Left ventricle myocardium inferior (tissue), 1 donor: ENCODE measurements around the gene TBC1D2. TPM values are rescaled to one million over a fixed set of nuclear protein-coding genes. Genes with fewer than 3 reads are reported as not detected.

Experiments
- DNase-seq: peaks from one replicate; pipeline ENCODE4 v3.0.0-alpha.2; 2020
- H3K27ac ChIP-seq: fragments of 200-600 bp; replicated peaks from 2 replicates; pipeline ENCODE4 v1.8.0; 2021
- H3K27me3 ChIP-seq: fragments of 200-600 bp; 2 replicates; pipeline ENCODE4 v1.8.0; 2021; ENCODE audit warnings: low read depth
- H3K36me3 ChIP-seq: fragments of 200-600 bp; 2 replicates; pipeline ENCODE4 v1.8.0; 2021
- H3K4me1 ChIP-seq: fragments of 200-600 bp; 2 replicates; pipeline ENCODE4 v1.8.0; 2021
- H3K4me3 ChIP-seq: fragments of 200-600 bp; 2 replicates; pipeline ENCODE4 v1.8.0; 2021; ENCODE audit warnings: mild to moderate bottlenecking, moderate library complexity
- H3K9me3 ChIP-seq: fragments of 200-600 bp; replicated peaks from 2 replicates; pipeline ENCODE4 v1.8.0; 2021
- intact Hi-C: fragments of 100-400 bp; cut with micrococcal nuclease; formaldehyde crosslinking; loops from one replicate; pipeline ENCODE4 v1.11.0; 2022
- total RNA-seq: library from RNA; stranded (reverse); fragmentation: NEBNext Ultra II Directional; extraction: Animal tissue kit (Norgen Biotek cat#: 25700); gene quantifications from one replicate; pipeline ENCODE4 v1.2.1, GENCODE V29; 2021
- TF ChIP-seq, protein P1 (sequence below): fragments of 200-600 bp; IDR thresholded peaks from 2 replicates; pipeline ENCODE4 v1.8.0; 2021; ENCODE audit warnings: antibody characterized with exemption, mild to moderate bottlenecking, borderline replicate concordance
- donor health status: DM: no; HTN: yes; CAD: no; lungs with severe emphysema.

TBC1D2 gene
- total RNA-seq, 1 donor from 2014 or later: 1.7 TPM

DNA sequence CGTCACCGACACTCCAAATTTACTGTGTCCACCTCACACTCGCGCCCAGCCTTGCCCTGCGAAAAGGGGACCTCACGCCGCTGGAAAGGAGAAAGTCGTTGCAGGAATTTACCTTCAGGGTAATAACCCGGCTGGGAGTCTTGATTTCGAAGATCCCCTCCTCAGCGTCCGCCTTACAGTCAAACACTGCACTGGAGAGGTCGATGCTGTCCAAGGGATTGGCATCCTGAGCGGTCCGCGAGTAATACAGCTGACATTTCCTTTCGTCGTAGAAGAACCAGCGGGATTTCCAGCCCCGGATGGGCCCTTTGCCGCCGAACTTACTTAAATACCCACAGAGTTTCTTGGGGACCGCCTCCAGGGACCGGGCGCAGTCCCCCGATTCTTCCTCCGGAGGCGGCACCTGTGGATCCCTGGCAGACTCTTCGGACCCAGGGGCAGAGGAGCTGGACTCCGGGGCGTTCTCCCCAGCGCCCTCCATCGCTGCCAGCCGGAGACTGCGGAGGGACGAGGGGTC, 330 bp downstream of the TBC1D2 start:
- Histone ChIP-seq H3K4me3 (peak overlapping the region; percentile 84), H3K27ac (peak overlapping the region; percentile 98), H3K36me3 (no peaks in the 10 kb centered on the region), H3K27me3 (no peaks in the 10 kb centered on the region), H3K4me1 (peaks cover 39% of the 10 kb centered on the region), H3K9me3 (no peaks in the 10 kb centered on the region)
- DNase-seq: no peak
- intact Hi-C loops: loop anchor here (10.0 kb wide), 1 partner anchor 180 kb away; no protein-coding TSS in a partner anchor
- TF ChIP-seq, protein P1, sequence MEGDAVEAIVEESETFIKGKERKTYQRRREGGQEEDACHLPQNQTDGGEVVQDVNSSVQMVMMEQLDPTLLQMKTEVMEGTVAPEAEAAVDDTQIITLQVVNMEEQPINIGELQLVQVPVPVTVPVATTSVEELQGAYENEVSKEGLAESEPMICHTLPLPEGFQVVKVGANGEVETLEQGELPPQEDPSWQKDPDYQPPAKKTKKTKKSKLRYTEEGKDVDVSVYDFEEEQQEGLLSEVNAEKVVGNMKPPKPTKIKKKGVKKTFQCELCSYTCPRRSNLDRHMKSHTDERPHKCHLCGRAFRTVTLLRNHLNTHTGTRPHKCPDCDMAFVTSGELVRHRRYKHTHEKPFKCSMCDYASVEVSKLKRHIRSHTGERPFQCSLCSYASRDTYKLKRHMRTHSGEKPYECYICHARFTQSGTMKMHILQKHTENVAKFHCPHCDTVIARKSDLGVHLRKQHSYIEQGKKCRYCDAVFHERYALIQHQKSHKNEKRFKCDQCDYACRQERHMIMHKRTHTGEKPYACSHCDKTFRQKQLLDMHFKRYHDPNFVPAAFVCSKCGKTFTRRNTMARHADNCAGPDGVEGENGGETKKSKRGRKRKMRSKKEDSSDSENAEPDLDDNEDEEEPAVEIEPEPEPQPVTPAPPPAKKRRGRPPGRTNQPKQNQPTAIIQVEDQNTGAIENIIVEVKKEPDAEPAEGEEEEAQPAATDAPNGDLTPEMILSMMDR: no peak

DNA sequence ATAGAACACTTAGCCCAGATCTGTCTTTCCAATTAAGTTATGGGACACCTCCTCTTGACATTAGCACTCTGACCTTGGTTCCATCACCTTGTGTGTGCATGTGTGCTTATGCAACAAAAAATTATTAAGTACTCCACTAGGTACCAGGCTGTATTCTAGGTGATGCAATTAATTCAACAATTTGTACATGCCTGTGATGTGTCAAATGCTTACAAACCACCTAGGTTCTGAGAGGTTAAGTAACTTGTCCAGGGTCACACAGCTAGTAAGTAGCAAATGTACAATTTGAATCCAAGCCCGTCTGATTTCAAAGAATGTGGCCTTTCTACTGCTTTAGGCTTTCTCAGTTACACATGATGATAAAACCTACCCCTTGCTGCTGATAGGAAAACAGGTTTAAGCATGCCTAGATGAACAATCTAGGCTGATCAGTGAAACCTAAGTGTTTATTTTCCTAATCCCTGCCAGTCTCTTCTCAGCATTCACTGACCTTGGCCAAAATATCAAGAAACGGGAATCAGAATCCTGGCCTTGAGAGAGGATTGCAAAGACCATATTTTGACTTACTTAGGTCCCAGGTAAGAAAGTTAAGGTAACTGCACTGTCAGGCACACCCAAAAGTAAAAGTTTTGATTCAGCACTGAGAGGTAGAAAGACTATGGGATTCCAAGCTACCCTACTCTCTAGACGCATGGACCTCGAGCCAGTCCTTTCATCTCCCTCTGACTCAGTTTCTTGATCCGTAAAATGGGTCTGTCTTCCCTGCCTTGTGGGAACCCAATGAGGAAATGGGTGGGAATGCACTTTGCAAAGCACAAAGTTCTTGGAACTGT, 1.0 kb downstream of the TBC1D2 start:
- Histone ChIP-seq H3K27me3 (no peaks in the 10 kb centered on the region), H3K36me3 (no peaks in the 10 kb centered on the region), H3K4me3 (peak overlapping the region; percentile 84), H3K9me3 (no peaks in the 10 kb centered on the region), H3K4me1 (peaks cover 46% of the 10 kb centered on the region), H3K27ac (peak overlapping the region; percentile 98)
- no peak for DNase-seq
- TF ChIP-seq, protein P1: no peak
- intact Hi-C loops: loop anchor here (10.0 kb wide), 1 partner anchor 180 kb away; no protein-coding TSS in a partner anchor

DNA sequence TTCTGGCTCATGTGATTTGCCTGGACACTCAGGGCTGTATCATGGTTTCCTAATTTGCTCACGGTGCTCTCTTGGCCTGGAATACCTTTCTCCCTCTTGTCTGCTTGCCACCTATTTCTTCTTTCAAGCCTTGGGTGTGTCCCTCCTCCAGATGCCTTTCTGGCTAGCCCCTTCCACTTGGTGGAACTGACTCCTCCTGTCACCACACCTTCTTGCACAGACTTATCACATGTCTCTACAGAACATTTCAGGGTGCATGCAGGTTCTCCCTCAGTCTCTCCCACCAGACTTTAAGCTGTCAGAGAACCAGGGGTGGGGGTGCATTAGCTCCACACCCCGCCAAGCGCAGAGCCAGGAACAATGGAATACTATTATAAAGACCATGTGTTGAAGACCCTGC, 1.9 kb downstream of the TBC1D2 start:
- no peak overlapping the region for H3K4me3 ChIP-seq
- TF ChIP-seq, protein P1: no peak
- no peaks in the 10 kb centered on the region for H3K9me3 ChIP-seq
- DNase-seq: no peak
- H3K27me3 ChIP-seq: no peaks in the 10 kb centered on the region
- H3K4me1 ChIP-seq: peaks cover 52% of the 10 kb centered on the region
- intact Hi-C loops: loop anchor here (10.0 kb wide), 1 partner anchor 179 kb away; no protein-coding TSS in a partner anchor
- no peak overlapping the region for H3K27ac ChIP-seq
- H3K36me3 ChIP-seq: no peaks in the 10 kb centered on the region

DNA sequence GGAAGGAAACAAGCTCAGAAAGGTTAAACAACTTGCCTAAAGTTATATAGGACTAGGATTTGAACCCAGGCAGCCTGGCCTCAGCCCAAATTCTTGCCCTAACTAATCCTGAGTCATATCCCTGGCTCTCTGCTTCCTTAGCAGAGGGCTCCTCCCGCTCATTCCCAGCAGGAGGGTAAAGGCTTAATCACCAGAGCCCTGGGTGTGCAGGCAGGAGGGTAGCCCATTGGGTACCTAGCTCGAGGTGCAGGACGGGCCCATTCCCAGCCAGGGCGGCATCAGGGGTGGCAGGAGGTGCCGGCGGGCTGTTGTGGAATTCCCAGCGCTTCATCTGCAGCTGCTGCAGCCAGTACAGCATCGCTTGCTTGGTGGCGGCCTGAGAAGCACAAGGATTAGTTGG, 3.9 kb downstream of the TBC1D2 start:
- H3K27ac ChIP-seq: no peak overlapping the region
- H3K4me1 ChIP-seq: peaks cover 54% of the 10 kb centered on the region
- intact Hi-C loops: loop anchor here (10.0 kb wide), 1 partner anchor 177 kb away; no protein-coding TSS in a partner anchor

DNA sequence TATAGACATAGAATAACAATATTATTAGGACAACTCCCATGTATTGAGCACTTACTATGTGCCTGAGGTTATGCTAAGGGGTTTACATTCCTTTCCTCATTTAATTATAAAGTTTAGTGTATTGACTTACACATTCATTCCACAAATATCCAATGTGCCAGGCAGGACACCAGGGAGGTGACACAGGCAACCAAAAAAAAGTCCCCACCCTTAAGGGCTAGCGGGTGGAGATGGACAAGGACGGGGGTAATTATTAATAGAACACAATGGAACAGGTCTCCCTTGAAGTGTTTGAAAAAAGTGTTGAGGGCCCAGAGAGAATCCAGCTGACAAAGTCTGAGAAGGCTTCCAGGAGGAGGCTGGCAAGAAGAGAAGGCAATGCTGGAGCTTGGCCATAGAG, 5.7 kb downstream of the TBC1D2 start:
- no peaks in the 10 kb centered on the region for H3K9me3 ChIP-seq
- no peaks in the 10 kb centered on the region for H3K27me3 ChIP-seq
- no peak overlapping the region for H3K4me3 ChIP-seq
- peak overlapping the region; percentile 82 for H3K27ac ChIP-seq
- H3K4me1 ChIP-seq: peaks cover 41% of the 10 kb centered on the region
- TF ChIP-seq, protein P1: no peak
- no peaks in the 10 kb centered on the region for H3K36me3 ChIP-seq
- intact Hi-C loops: loop anchor here (10.0 kb wide), 1 partner anchor 175 kb away; no protein-coding TSS in a partner anchor
- DNase-seq: no peak

More for the DNA sequence above, 3.9 kb downstream of the TBC1D2 start:
- H3K27me3 ChIP-seq: no peaks in the 10 kb centered on the region
- H3K9me3 ChIP-seq: no peaks in the 10 kb centered on the region
- H3K36me3 ChIP-seq: no peaks in the 10 kb centered on the region
- no peak overlapping the region for H3K4me3 ChIP-seq
- DNase-seq: no peak
- TF ChIP-seq, protein P1: no peak
